IMR-90 (cell line): ENCODE data around the gene CERK. TPM values are rescaled to one million over a fixed set of nuclear protein-coding genes. Genes with fewer than 3 reads are reported as not detected.

ENCODE experiments used
- ATAC-seq: fragments of 200-7000 bp; cut with Tn5 transposase; 2 replicates; pipeline ENCODE4 v1.9.1; 2020; ENCODE audit warnings: low read depth, mild to moderate bottlenecking, moderate library complexity
- BruUV-seq: library from RNA; stranded (reverse); fragments of 400-500 nt; replicated peaks from 2 replicates; lab custom pipeline; 2021; lab: Mats Ljungman, UMichigan
- CTCF ChIA-PET: fragments of 300-600 bp; formaldehyde crosslinking; extraction: SDS; loops from one replicate; lab custom pipeline; 2021; ENCODE audit warnings: antibody characterized with exemption; lab: Yijun Ruan, JAX
- POLR2A ChIA-PET: fragments of 300-600 bp; sonication (Branson Sonifier 250); formaldehyde crosslinking; loops from one replicate; lab custom pipeline; 2022; ENCODE audit warnings: antibody characterized with exemption; ENCODE audit not compliant: unreplicated experiment; lab: Charles Lee
- DNase-seq: peaks from one replicate; pipeline ENCODE4 v3.0.0; 2013
- H2AFZ ChIP-seq: replicated peaks from 2 replicates; pipeline ENCODE3; 2013; ENCODE audit warnings: low read length, mild to moderate bottlenecking; ENCODE audit not compliant: poor library complexity
- H2AK5ac ChIP-seq: 2 replicates; pipeline ENCODE4 v1.6.1; 2013; ENCODE audit warnings: low read depth, low read length, inconsistent platforms
- H2AK9ac ChIP-seq: replicated peaks from 2 replicates; pipeline ENCODE3; 2013; ENCODE audit warnings: mild to moderate bottlenecking, low read depth, low read length, moderate library complexity; ENCODE audit not compliant: poor library complexity
- H2BK120ac ChIP-seq: 2 replicates; pipeline ENCODE4 v1.6.1; 2013; ENCODE audit warnings: low read depth, low read length, inconsistent platforms
- H2BK15ac ChIP-seq: 3 replicates; pipeline ENCODE4 v1.6.1; 2013; ENCODE audit warnings: low read depth, low read length, inconsistent platforms
- H2BK20ac ChIP-seq: 2 replicates; pipeline ENCODE4 v1.6.1; 2013; ENCODE audit warnings: low read depth, mild to moderate bottlenecking, inconsistent platforms, low read length, moderate library complexity
- H2BK5ac ChIP-seq: 2 replicates; pipeline ENCODE4 v1.6.1; 2013; ENCODE audit warnings: mild to moderate bottlenecking, low read depth, low read length, inconsistent platforms; ENCODE audit not compliant: poor library complexity, severe bottlenecking
- H3K14ac ChIP-seq: replicated peaks from 2 replicates; pipeline ENCODE4 v1.6.1; 2013; ENCODE audit warnings: low read depth, low read length, inconsistent platforms
- H3K18ac ChIP-seq: 2 replicates; pipeline ENCODE4 v1.6.1; 2013; ENCODE audit warnings: low read depth, low read length, control low read depth
- H3K23ac ChIP-seq: 2 replicates; pipeline ENCODE4 v1.6.1; 2013; ENCODE audit warnings: low read depth, low read length, inconsistent platforms
- H3K27ac ChIP-seq: 2 replicates; pipeline ENCODE4 v1.5.1; 2013; ENCODE audit warnings: mild to moderate bottlenecking, control low read depth, low read length; ENCODE audit not compliant: insufficient read depth
- H3K27me3 ChIP-seq: 2 replicates; pipeline ENCODE4 v1.6.1; 2013; ENCODE audit warnings: low read length; ENCODE audit not compliant: control insufficient read depth, insufficient read depth
- H3K36me3 ChIP-seq: 2 replicates; pipeline ENCODE4 v1.6.1; 2013; ENCODE audit warnings: low read length, mixed read lengths; ENCODE audit not compliant: control insufficient read depth, insufficient read depth
- H3K4ac ChIP-seq: 2 replicates; pipeline ENCODE4 v1.6.1; 2013; ENCODE audit warnings: low read depth, low read length, inconsistent platforms
- H3K4me1 ChIP-seq: 2 replicates; pipeline ENCODE4 v1.6.1; 2013; ENCODE audit warnings: low read length, mixed read lengths; ENCODE audit not compliant: control insufficient read depth, insufficient read depth
- H3K4me2 ChIP-seq: 2 replicates; pipeline ENCODE4 v1.6.1; 2013; ENCODE audit warnings: low read depth, mild to moderate bottlenecking, control low read depth, low read length, moderate library complexity
- H3K4me3 ChIP-seq: 2 replicates; pipeline ENCODE4 v1.5.1; 2013; ENCODE audit warnings: low read depth, mild to moderate bottlenecking, control low read depth, low read length, moderate library complexity; ENCODE audit not compliant: insufficient read depth
- H3K56ac ChIP-seq: 2 replicates; pipeline ENCODE4 v1.6.1; 2013; ENCODE audit warnings: low read length, inconsistent platforms; ENCODE audit not compliant: insufficient read depth; ENCODE audit errors: extremely low read depth
- H3K79me1 ChIP-seq, 2 experiments: 2 replicates each; pipeline ENCODE4 v1.6.1; 2013; ENCODE audit warnings: low read length in 2 of 2, inconsistent platforms in 1 of 2, low read depth in 1 of 2
- H3K9ac ChIP-seq: 2 replicates; pipeline ENCODE4 v1.6.1; 2013; ENCODE audit warnings: low read depth, low read length, control low read depth
- H3K9me1 ChIP-seq: 2 replicates; pipeline ENCODE4 v1.6.1; 2013; ENCODE audit warnings: low read length, inconsistent platforms; ENCODE audit not compliant: insufficient read depth
- H3K9me3 ChIP-seq: 2 replicates; pipeline ENCODE4 v1.6.1; 2013; ENCODE audit warnings: low read length; ENCODE audit not compliant: control insufficient read depth, insufficient read depth
- H4K20me1 ChIP-seq: 2 replicates; pipeline ENCODE4 v1.6.1; 2013; ENCODE audit warnings: low read length, inconsistent platforms; ENCODE audit not compliant: insufficient read depth
- H4K5ac ChIP-seq: 2 replicates; pipeline ENCODE4 v1.6.1; 2013; ENCODE audit warnings: mild to moderate bottlenecking, low read depth, low read length, control low read depth
- H4K8ac ChIP-seq, 2 experiments: 2 replicates each; pipeline ENCODE4 v1.6.1; 2013; ENCODE audit warnings: low read depth in 2 of 2, low read length in 2 of 2, control low read depth in 1 of 2, inconsistent platforms in 1 of 2
- H4K91ac ChIP-seq: 2 replicates; pipeline ENCODE4 v1.6.1; 2013; ENCODE audit warnings: low read depth, low read length, inconsistent platforms; ENCODE audit not compliant: insufficient read depth
- BHLHE40 ChIP-seq: fragments of 150-350 bp; IDR thresholded peaks from 2 replicates; pipeline ENCODE4 v1.6.1; 2016; ENCODE audit warnings: mild to moderate bottlenecking, low read depth, low read length
- MAFK ChIP-seq: IDR thresholded peaks from 2 replicates; pipeline ENCODE4 v1.6.1; 2012; ENCODE audit warnings: low read depth, low read length, improper control_type of control experiment
- MAZ ChIP-seq: IDR thresholded peaks from 2 replicates; pipeline ENCODE4 v1.6.1; 2012; ENCODE audit warnings: low read depth, mild to moderate bottlenecking, low read length, improper control_type of control experiment, moderate library complexity, borderline replicate concordance
- MXI1 ChIP-seq: IDR thresholded peaks from 2 replicates; pipeline ENCODE4 v1.6.1; 2012; ENCODE audit warnings: low read depth, mild to moderate bottlenecking, low read length, moderate library complexity, borderline replicate concordance
- RCOR1 ChIP-seq: IDR thresholded peaks from 2 replicates; pipeline ENCODE4 v1.6.1; 2012; ENCODE audit warnings: mild to moderate bottlenecking, low read length, improper control_type of control experiment; ENCODE audit not compliant: insufficient replicate concordance
- RFX5 ChIP-seq: IDR thresholded peaks from 2 replicates; pipeline ENCODE4 v1.8.0; 2012; ENCODE audit warnings: low read depth, mild to moderate bottlenecking, low read length, moderate library complexity
- SMC3 ChIP-seq: fragments of 150-350 bp; IDR thresholded peaks from 2 replicates; pipeline ENCODE4 v1.6.1; 2016; ENCODE audit warnings: low read depth, mild to moderate bottlenecking, antibody characterized with exemption, low read length, moderate library complexity
- USF2 ChIP-seq: fragments of 150-350 bp; IDR thresholded peaks from 2 replicates; pipeline ENCODE4 v1.6.1; 2017; ENCODE audit warnings: mild to moderate bottlenecking, antibody characterized with exemption, low read length, low read depth
- WGBS, 2 experiments: methylation state at CpG; one replicate each; pipeline versions ENCODE4 v1.1.5 to v1.1.7; 2013; ENCODE audit warnings: missing lambda C conversion rate in 2 of 2; ENCODE audit not compliant: insufficient read length in 1 of 2; ENCODE audit errors: extremely low coverage in 2 of 2; 5-methylcytosine and 5-hydroxymethylcytosine counted together
- dilution Hi-C: fragments of 300-500 bp; cut with HindIII; formaldehyde crosslinking; loops from one replicate; pipeline ENCODE4 v1.14.3; 2018; ENCODE audit warnings: low sequenced_read_pairs; ENCODE audit not compliant: unreplicated experiment
- in situ Hi-C: fragments of 300-500 bp; cut with MboI; formaldehyde crosslinking; loops from 3 replicates; pipeline ENCODE4 v1.14.3; 2019; ENCODE audit warnings: low sequenced_read_pairs, inconsistent platforms, mixed read lengths
- intact Hi-C: fragments of 100-400 bp; cut with micrococcal nuclease; formaldehyde crosslinking; loops from 2 replicates; pipeline ENCODE4 v1.10.0; 2022
- polyA plus RNA-seq, 3 experiments: library from polyadenylated mRNA; depleted of rRNA; stranded (reverse); fragments of >200 nt; gene quantifications; 2 replicates each; pipeline ENCODE4 v1.2.3, GENCODE V29; 2012; ENCODE audit warnings: low replicate concordance in 1 of 3
- total RNA-seq: library from RNA; depleted of rRNA; stranded (reverse); fragments of >200 nt; gene quantifications from 2 replicates; pipeline ENCODE4 v1.2.3, GENCODE V29; 2012

The CERK gene
- total and polyA plus RNA-seq, 2 of the 4 experiments (the other 2 are of a cell fraction): 25.3 to 38.7 TPM

DNA sequence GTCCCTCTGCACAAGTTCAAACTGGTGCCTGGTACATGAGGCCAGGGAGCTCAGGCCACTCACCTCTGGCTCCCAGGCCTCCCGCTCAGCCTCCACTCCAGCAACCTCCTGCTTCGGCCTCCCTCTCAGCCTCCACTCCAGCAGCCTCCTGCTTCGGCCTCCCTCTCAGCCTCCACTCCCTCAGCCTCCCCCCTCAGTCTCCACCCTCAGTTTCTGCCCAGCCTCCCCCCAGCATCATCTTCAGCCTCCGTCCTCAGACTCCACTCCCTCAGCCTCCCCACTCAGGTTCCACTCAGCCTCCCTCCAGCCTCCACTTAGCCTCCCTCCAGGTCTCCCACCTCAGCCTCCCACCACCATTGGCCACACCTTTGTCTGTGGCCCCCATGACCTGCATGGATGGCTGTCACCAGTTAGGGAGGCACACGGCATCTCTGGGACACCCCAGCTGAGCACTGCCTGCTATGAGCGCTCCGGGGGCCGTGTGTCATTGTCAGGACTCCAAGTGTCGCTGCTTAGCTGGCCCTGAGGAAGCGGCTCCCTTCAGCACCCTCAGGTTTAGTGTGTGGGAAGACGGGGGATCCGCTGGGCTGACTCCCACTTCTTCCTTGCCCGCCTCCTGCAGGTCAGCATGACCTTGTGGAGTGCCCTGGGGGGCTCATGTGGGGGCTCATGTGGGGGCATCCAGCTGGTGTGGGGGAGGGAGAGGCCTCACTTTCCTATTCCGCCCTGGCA, 78.8 kb downstream of the CERK start:
- Histone ChIP-seq H3K23ac (no peak overlapping the region), H4K8ac (no peak overlapping the region), H3K36me3 (peaks cover 19% of the 10 kb centered on the region; the same call in 1 of the 2 replicates), H4K20me1 (peaks cover 6% of the 10 kb centered on the region; the same call in 1 of the 2 replicates), H3K9ac (no peak overlapping the region), H3K4ac (no peak overlapping the region), H3K27me3 (no peaks in the 10 kb centered on the region), H3K9me3 (no peaks in the 10 kb centered on the region), H3K9me1 (peaks cover 2% of the 10 kb centered on the region; the same call in 1 of the 2 replicates), H3K56ac (no peak overlapping the region), H3K14ac (no peak overlapping the region), H2BK5ac (no peak overlapping the region), H3K4me2 (no peak overlapping the region), H2BK20ac (no peak overlapping the region), H3K18ac (no peak overlapping the region), H3K79me1 (no peaks in the 10 kb centered on the region), H2AK9ac (no peak overlapping the region), H3K27ac (no peak overlapping the region), H2BK120ac (no peak overlapping the region), H2AK5ac (no peak overlapping the region), H3K4me1 (peaks cover 2% of the 10 kb centered on the region; the same call in 1 of the 2 replicates), H4K91ac (no peak overlapping the region), H4K5ac (no peak overlapping the region), H3K4me3 (no peak overlapping the region), H2BK15ac (no peak overlapping the region), H2AFZ (no peak overlapping the region)
- TF ChIP-seq MAZ (no peak), BHLHE40 (no peak), MAFK (no peak), SMC3 (no peak), USF2 (no peak), RFX5 (no peak), MXI1 (no peak), RCOR1 (no peak)
- intact Hi-C loops (no loop called here), in situ Hi-C loops (no loop called here), dilution Hi-C loops (no loop called here)
- POLR2A ChIA-PET: no interaction called here
- CTCF ChIA-PET: no interaction called here
- WGBS, 2 experiments: 69% methylated on average over 4 of the region's 14 CpGs; no CpG with 5 or more reads in 1 of the 2 experiments
- no TSS peak for BruUV-seq
- ATAC-seq (no peak), DNase-seq (no peak)
